GM18526 (cell line): Measurements from ENCODE around the gene FAM98C.

Experiments used
- POLR2A ChIP-seq: IDR thresholded peaks from 3 replicates; pipeline ENCODE4 v1.6.1; 2011; ENCODE audit not compliant: insufficient read length; ENCODE audit errors: extremely low read depth

FAM98C gene

GRCh38 chr19:38375098-38375493 lies 27.8 kb upstream of the FAM98C start:
- no peak for TF ChIP-seq POLR2A

GRCh38 chr19:38375748-38376147 lies 27.1 kb upstream of the FAM98C start:
- no peak for TF ChIP-seq POLR2A

GRCh38 chr19:38376576-38376975 lies 26.3 kb upstream of the FAM98C start:
- TF ChIP-seq POLR2A: no peak

GRCh38 chr19:38377052-38377451 lies 25.8 kb upstream of the FAM98C start:
- TF ChIP-seq POLR2A: no peak

GRCh38 chr19:38378866-38379265 lies 24.0 kb upstream of the FAM98C start:
- TF ChIP-seq POLR2A: no peak

GRCh38 chr19:38381138-38381537 lies 21.8 kb upstream of the FAM98C start:
- TF ChIP-seq POLR2A: no peak

GRCh38 chr19:38383184-38383583 lies 19.7 kb upstream of the FAM98C start:
- TF ChIP-seq POLR2A: no peak

GRCh38 chr19:38383743-38384142 lies 19.1 kb upstream of the FAM98C start:
- TF ChIP-seq POLR2A: no peak

GRCh38 chr19:38384209-38385027 lies 18.5 kb upstream of the FAM98C start:
- no peak for TF ChIP-seq POLR2A

- TF ChIP-seq POLR2A: no peak
These were observed 17.7 kb upstream of the FAM98C start for GRCh38 chr19:38385057-38385803.

GRCh38 chr19:38385804-38386257 lies 17.1 kb upstream of the FAM98C start:
- TF ChIP-seq POLR2A: no peak

- TF ChIP-seq POLR2A: no peak
These were observed 16.5 kb upstream of the FAM98C start for GRCh38 chr19:38386300-38386970.

- TF ChIP-seq POLR2A: no peak
These were observed 15.8 kb upstream of the FAM98C start for GRCh38 chr19:38386971-38387549.

GRCh38 chr19:38387550-38388348 lies 15.1 kb upstream of the FAM98C start, which contains the start of gene GGN:
TSS of gene GGN (minus strand) at chr19:38388034. CDS start at chr19:38387261, 773 bp downstream.
- peak; percentile 25 for TF ChIP-seq POLR2A

- no peak for TF ChIP-seq POLR2A
These were observed 14.4 kb upstream of the FAM98C start, which contains the start of gene SPRED3 for GRCh38 chr19:38388349-38389100. TSS of gene SPRED3 (plus strand) at chr19:38388697. CDS start at chr19:38390303, 1,606 bp downstream.
